WERI-Rb-1 (cell line): ENCODE results near the gene SCUBE1.

ENCODE experiments used
- DNase-seq: peaks from one replicate; pipeline ENCODE4 v3.0.0-alpha.2; 2020
- H3K27ac ChIP-seq: fragments of 250-450 bp; sonication (Bioruptor Pico); 2 replicates; pipeline ENCODE4 v1.5.1; 2020; ENCODE audit warnings: mild to moderate bottlenecking, moderate library complexity
- H3K27me3 ChIP-seq: fragments of 250-450 bp; sonication (Bioruptor Pico); 2 replicates; pipeline ENCODE4 v1.5.1; 2021; ENCODE audit warnings: mild to moderate bottlenecking, low read depth, moderate library complexity; ENCODE audit not compliant: insufficient read depth, severe bottlenecking
- H3K36me3 ChIP-seq: fragments of 250-450 bp; sonication (Bioruptor Pico); 2 replicates; pipeline ENCODE4 v1.5.1; 2020; ENCODE audit warnings: mild to moderate bottlenecking, moderate library complexity
- H3K4me3 ChIP-seq: 2 replicates; pipeline ENCODE4 v1.5.1; 2011; ENCODE audit warnings: low read depth, mild to moderate bottlenecking, control low read depth, low read length
- H3K9me3 ChIP-seq: fragments of 250-450 bp; sonication (Bioruptor Pico); 2 replicates; pipeline ENCODE4 v1.5.1; 2021; ENCODE audit warnings: mild to moderate bottlenecking, moderate library complexity; ENCODE audit not compliant: severe bottlenecking
- CTCF ChIP-seq: IDR thresholded peaks from 2 replicates; pipeline ENCODE4 v1.5.1; 2011; ENCODE audit warnings: low read depth, mild to moderate bottlenecking, control low read depth, inconsistent platforms, low read length

The SCUBE1 gene

GRCh38 chr22:43172191-43172590 is 171.0 kb downstream of the SCUBE1 start:
- peaks cover 64% of the 10 kb centered on the region for H3K36me3 ChIP-seq

GRCh38 chr22:43171607-43172006 is 171.6 kb downstream of the SCUBE1 start:
- H3K27ac ChIP-seq: no peak overlapping the region
- H3K9me3 ChIP-seq: no peaks in the 10 kb centered on the region
- no peaks in the 10 kb centered on the region for H3K27me3 ChIP-seq
- H3K36me3 ChIP-seq: peaks cover 67% of the 10 kb centered on the region
- TF ChIP-seq CTCF: no peak
- H3K4me3 ChIP-seq: no peak overlapping the region
- no peak for DNase-seq

More at GRCh38 chr22:43172191-43172590, 171.0 kb downstream of the SCUBE1 start:
- H3K27me3 ChIP-seq: no peaks in the 10 kb centered on the region
- H3K9me3 ChIP-seq: no peaks in the 10 kb centered on the region
- TF ChIP-seq CTCF: no peak
- DNase-seq: no peak
- H3K4me3 ChIP-seq: no peak overlapping the region
- H3K27ac ChIP-seq: no peak overlapping the region

GRCh38 chr22:43171019-43171491 is 172.1 kb downstream of the SCUBE1 start:
- Histone ChIP-seq H3K27ac (no peak overlapping the region), H3K36me3 (peaks cover 67% of the 10 kb centered on the region), H3K4me3 (no peak overlapping the region), H3K27me3 (no peaks in the 10 kb centered on the region), H3K9me3 (no peaks in the 10 kb centered on the region)
- no peak for TF ChIP-seq CTCF
- no peak for DNase-seq

- Histone ChIP-seq H3K36me3 (peaks cover 64% of the 10 kb centered on the region), H3K4me3 (no peak overlapping the region), H3K27ac (no peak overlapping the region), H3K9me3 (no peaks in the 10 kb centered on the region), H3K27me3 (no peaks in the 10 kb centered on the region)
- TF ChIP-seq CTCF: no peak
- DNase-seq: no peak
These were observed 173.1 kb downstream of the SCUBE1 start for GRCh38 chr22:43170131-43170480.

- DNase-seq: no peak
- Histone ChIP-seq H3K9me3 (no peaks in the 10 kb centered on the region), H3K36me3 (peaks cover 58% of the 10 kb centered on the region), H3K4me3 (no peak overlapping the region), H3K27me3 (no peaks in the 10 kb centered on the region), H3K27ac (no peak overlapping the region)
- TF ChIP-seq CTCF: no peak
These were observed 173.7 kb downstream of the SCUBE1 start for GRCh38 chr22:43169310-43170130.
